ENCODE results near the gene RBMS3. TPM values are rescaled to one million over a fixed set of nuclear protein-coding genes. Genes with fewer than 3 reads are reported as not detected.

The RBMS3 gene
- total and polyA plus RNA-seq, 2 of the 8 experiments (the other 6 are each of a cell fraction or from before 2014, with no cell fraction given): 3.7 to 6.9 TPM

GRCh38 chr3:29644261-29644660 lies 363.4 kb downstream of the RBMS3 start:
- CTCF ChIA-PET (ENCODE audit: partially characterized antibody): no interaction called here
- H4K5ac ChIP-seq (ENCODE audit: insufficient read length, low read depth, low read length): no peak overlapping the region
- H3K14ac ChIP-seq (ENCODE audit: insufficient read length): no peak overlapping the region
- 91% methylated on average over 6 of the region's 6 CpGs; no CpG with 5 or more reads in 1 of the 2 experiments for WGBS, 2 experiments (ENCODE audit: extremely low coverage in 1 of 2, insufficient coverage in 1 of 2, insufficient read length in 1 of 2, insufficient replicate concordance in 2 of 2, low coverage in 1 of 2, low lambda C conversion rate in 2 of 2, missing lambda C conversion rate in 1 of 2)
- no peak overlapping the region for H2BK120ac ChIP-seq (replicated peaks; ENCODE audit: low read depth, low read length)
- no peak for DNase-seq (ENCODE audit: low read depth in 1 of 2, low spot score in 2 of 2)
- no peaks in the 10 kb centered on the region for H3K36me3 ChIP-seq (ENCODE audit: control insufficient read depth in 2 of 4, insufficient read depth in 4 of 4, low read length in 3 of 4)
- no peak overlapping the region for H3K9ac ChIP-seq (replicated peaks in 1 of 4; ENCODE audit: extremely low read depth in 1 of 4, low read depth in 3 of 4, low read length in 3 of 4)
- POLR2A ChIA-PET (ENCODE audit: partially characterized antibody): no interaction called here
- no peak overlapping the region for H2AFZ ChIP-seq (ENCODE audit: low read length)
- H3K18ac ChIP-seq (ENCODE audit: extremely low read depth, low read length): no peak overlapping the region
- no peak for FAIRE-seq
- H2BK12ac ChIP-seq (ENCODE audit: low read depth, low read length): no peak overlapping the region
- H4K20me1 ChIP-seq (replicated peaks in 1 of 2; ENCODE audit: control insufficient read depth in 1 of 2, insufficient read depth in 2 of 2, low read length in 2 of 2): no peaks in the 10 kb centered on the region
- no peak overlapping the region for H3K56ac ChIP-seq (replicated peaks; ENCODE audit: insufficient read length, low read depth, low read length)
- H3K4me2 ChIP-seq (ENCODE audit: insufficient read depth in 1 of 2, low read depth in 2 of 2, low read length in 2 of 2): no peak overlapping the region
- H3K4me3 ChIP-seq (ENCODE audit: extremely low read depth in 1 of 4, insufficient read depth in 2 of 4, low read depth in 3 of 4, low read length in 4 of 4): no peak overlapping the region
- H3K9me3 ChIP-seq (ENCODE audit: insufficient read depth in 2 of 2, low read depth in 1 of 2, low read length in 1 of 2): no peaks in the 10 kb centered on the region
- H3K4ac ChIP-seq (replicated peaks; ENCODE audit: insufficient read length, low read depth, low read length): no peak overlapping the region
- no peak overlapping the region for H3K23ac ChIP-seq (ENCODE audit: insufficient read length)
- no peaks in the 10 kb centered on the region; the same call in 1 of the 2 replicates for H3K23me2 ChIP-seq (ENCODE audit: low read depth, low read length)
- no peaks in the 10 kb centered on the region for H3K79me2 ChIP-seq (ENCODE audit: control insufficient read depth in 1 of 2, insufficient read depth in 2 of 2, low read length in 2 of 2)
- no peak overlapping the region for H2BK20ac ChIP-seq (ENCODE audit: low read length)
- no peak overlapping the region for H2BK15ac ChIP-seq (ENCODE audit: low read length)
- peaks cover 0 to 6% (median 0%) of the 10 kb centered on the region in 4 experiments; a peak in 2 of 7 replicates for H3K4me1 ChIP-seq (replicated peaks in 1 of 4; ENCODE audit: control insufficient read depth in 3 of 4, insufficient read depth in 4 of 4, low read length in 3 of 4)
- no peak overlapping the region for H4K91ac ChIP-seq (replicated peaks; ENCODE audit: insufficient read length, low read length)
- no peaks in the 10 kb centered on the region for H3K79me1 ChIP-seq (ENCODE audit: low read depth, low read length)
- H2BK5ac ChIP-seq (ENCODE audit: low read depth, low read length): no peak overlapping the region
- no peak overlapping the region for H4K8ac ChIP-seq (ENCODE audit: extremely low read depth, insufficient read depth, low read length)
- H2AK5ac ChIP-seq (ENCODE audit: low read depth, low read length): no peak overlapping the region
- H3K27ac ChIP-seq (ENCODE audit: low read depth, low read length): no peak overlapping the region
- no peaks in the 10 kb centered on the region for H3K27me3 ChIP-seq (replicated peaks in 1 of 4; ENCODE audit: control insufficient read depth in 3 of 4, extremely low read depth in 1 of 4, insufficient read depth in 3 of 4, low read length in 3 of 4)
- TF ChIP-seq ZNF274 (IDR thresholded peaks at IDR 0.05; ENCODE audit: borderline replicate concordance, extremely low read depth, low read length): no peak
- no peak for TF ChIP-seq BACH1 (IDR thresholded peaks at IDR 0.05; ENCODE audit: low read length)
- no peak for TF ChIP-seq CTCF (IDR thresholded peaks at IDR 0.05; ENCODE audit: control extremely low read depth in 1 of 3, insufficient read depth in 1 of 3, low read depth in 1 of 3, low read length in 3 of 3)
- TF ChIP-seq JUN (IDR thresholded peaks at IDR 0.05; ENCODE audit: low read depth, low read length): no peak
- TF ChIP-seq CEBPB (IDR thresholded peaks at IDR 0.05; ENCODE audit: low read depth, low read length): no peak
- no peak for TF ChIP-seq CREB1 (IDR thresholded peaks at IDR 0.05)
- TF ChIP-seq EZH2 (IDR thresholded peaks at IDR 0.05; ENCODE audit: low read depth, low read length, severe bottlenecking): no peak
- TF ChIP-seq RXRA (IDR thresholded peaks at IDR 0.05; ENCODE audit: insufficient read depth, low read depth, low read length): no peak
- no peak for TF ChIP-seq BCL11A (IDR thresholded peaks at IDR 0.05; ENCODE audit: low read depth in 2 of 2, low read length in 2 of 2)
- no peak for TF ChIP-seq POU5F1 (IDR thresholded peaks at IDR 0.05; ENCODE audit: low read depth, low read length)
- no peak for TF ChIP-seq MAX (IDR thresholded peaks at IDR 0.05)
- TF ChIP-seq POLR2AphosphoS5 (IDR thresholded peaks at IDR 0.05; ENCODE audit: low read depth, low read length): no peak
- TF ChIP-seq BRCA1 (IDR thresholded peaks at IDR 0.05; ENCODE audit: low read depth, low read length): no peak
